Neuron (in vitro differentiated cells): ENCODE results near the gene PNPLA2.
A peak's percentile ranks its signal among the peaks of the same experiment; 100 is the strongest.

Experiments used
- H2AFZ ChIP-seq: one replicate; pipeline ENCODE4 v1.6.1; 2013; ENCODE audit warnings: low read depth, mild to moderate bottlenecking, inconsistent platforms, low read length, moderate library complexity
- H3K27me3 ChIP-seq: one replicate; pipeline ENCODE4 v1.6.1; 2013; ENCODE audit warnings: low read length; ENCODE audit not compliant: insufficient read depth
- H3K36me3 ChIP-seq: one replicate; pipeline ENCODE4 v1.6.1; 2013; ENCODE audit warnings: low read length; ENCODE audit not compliant: insufficient read depth
- H3K4me1 ChIP-seq: one replicate; pipeline ENCODE4 v1.6.1; 2013; ENCODE audit warnings: low read length; ENCODE audit not compliant: insufficient read depth
- H3K4me3 ChIP-seq: 2 replicates; pipeline ENCODE4 v1.5.1; 2013; ENCODE audit warnings: mild to moderate bottlenecking, low read length, moderate library complexity
- H3K9me3 ChIP-seq: one replicate; pipeline ENCODE4 v1.6.1; 2013; ENCODE audit warnings: low read length

PNPLA2 gene

GRCh38 chr11:848380-848931 lies 29.7 kb downstream of the PNPLA2 start:
- Histone ChIP-seq H3K27me3 (no peaks in the 10 kb centered on the region), H2AFZ (no peak overlapping the region), H3K4me1 (peaks cover 54% of the 10 kb centered on the region), H3K9me3 (no peaks in the 10 kb centered on the region), H3K36me3 (no peaks in the 10 kb centered on the region), H3K4me3 (no peak overlapping the region)

GRCh38 chr11:849104-849824 lies 30.6 kb downstream of the PNPLA2 start:
- H2AFZ ChIP-seq: no peak overlapping the region
- no peaks in the 10 kb centered on the region for H3K27me3 ChIP-seq
- peaks cover 54% of the 10 kb centered on the region for H3K4me1 ChIP-seq
- no peaks in the 10 kb centered on the region for H3K9me3 ChIP-seq
- peak overlapping the region; percentile 64 for H3K4me3 ChIP-seq
- no peaks in the 10 kb centered on the region for H3K36me3 ChIP-seq

GRCh38 chr11:849951-850774 lies 31.4 kb downstream of the PNPLA2 start:
- H3K4me3 ChIP-seq: peak overlapping the region; percentile 64
- no peaks in the 10 kb centered on the region for H3K36me3 ChIP-seq
- H3K4me1 ChIP-seq: peaks cover 54% of the 10 kb centered on the region
- H3K9me3 ChIP-seq: no peaks in the 10 kb centered on the region
- no peaks in the 10 kb centered on the region for H3K27me3 ChIP-seq
- no peak overlapping the region for H2AFZ ChIP-seq

GRCh38 chr11:850775-851763 lies 32.4 kb downstream of the PNPLA2 start:
- Histone ChIP-seq H3K36me3 (no peaks in the 10 kb centered on the region), H3K9me3 (no peaks in the 10 kb centered on the region), H3K27me3 (no peaks in the 10 kb centered on the region), H2AFZ (no peak overlapping the region), H3K4me1 (peaks cover 53% of the 10 kb centered on the region), H3K4me3 (peak overlapping the region; percentile 64)

GRCh38 chr11:852762-853161 lies 34.0 kb downstream of the PNPLA2 start:
- Histone ChIP-seq H3K9me3 (no peaks in the 10 kb centered on the region), H3K4me3 (no peak overlapping the region), H3K27me3 (no peaks in the 10 kb centered on the region), H2AFZ (no peak overlapping the region), H3K36me3 (no peaks in the 10 kb centered on the region), H3K4me1 (peaks cover 53% of the 10 kb centered on the region)

GRCh38 chr11:853682-854448 lies 35.2 kb downstream of the PNPLA2 start:
- Histone ChIP-seq H2AFZ (no peak overlapping the region), H3K9me3 (no peaks in the 10 kb centered on the region), H3K27me3 (no peaks in the 10 kb centered on the region), H3K36me3 (no peaks in the 10 kb centered on the region), H3K4me1 (peaks cover 47% of the 10 kb centered on the region), H3K4me3 (no peak overlapping the region)

GRCh38 chr11:854601-855329 lies 36.1 kb downstream of the PNPLA2 start:
- no peaks in the 10 kb centered on the region for H3K36me3 ChIP-seq
- H2AFZ ChIP-seq: no peak overlapping the region

GRCh38 chr11:855330-855674 lies 36.6 kb downstream of the PNPLA2 start:
- H3K4me3 ChIP-seq: no peak overlapping the region
- H3K27me3 ChIP-seq: no peaks in the 10 kb centered on the region
- no peaks in the 10 kb centered on the region for H3K9me3 ChIP-seq
- H2AFZ ChIP-seq: no peak overlapping the region
- peaks cover 42% of the 10 kb centered on the region for H3K4me1 ChIP-seq
- H3K36me3 ChIP-seq: no peaks in the 10 kb centered on the region

More at GRCh38 chr11:854601-855329, 36.1 kb downstream of the PNPLA2 start:
- Histone ChIP-seq H3K27me3 (no peaks in the 10 kb centered on the region), H3K4me1 (peaks cover 43% of the 10 kb centered on the region), H3K4me3 (no peak overlapping the region), H3K9me3 (no peaks in the 10 kb centered on the region)

- Histone ChIP-seq H3K4me1 (peaks cover 37% of the 10 kb centered on the region), H3K36me3 (no peaks in the 10 kb centered on the region), H2AFZ (no peak overlapping the region), H3K9me3 (no peaks in the 10 kb centered on the region), H3K4me3 (no peak overlapping the region), H3K27me3 (no peaks in the 10 kb centered on the region)
These were observed 37.1 kb downstream of the PNPLA2 start for GRCh38 chr11:855796-856195.

GRCh38 chr11:856397-856796 lies 37.7 kb downstream of the PNPLA2 start:
- Histone ChIP-seq H3K4me3 (no peak overlapping the region), H3K36me3 (no peaks in the 10 kb centered on the region), H2AFZ (no peak overlapping the region), H3K9me3 (no peaks in the 10 kb centered on the region), H3K27me3 (no peaks in the 10 kb centered on the region), H3K4me1 (peaks cover 31% of the 10 kb centered on the region)

- no peak overlapping the region for H3K4me3 ChIP-seq
- no peaks in the 10 kb centered on the region for H3K27me3 ChIP-seq
- H3K36me3 ChIP-seq: no peaks in the 10 kb centered on the region
- no peak overlapping the region for H2AFZ ChIP-seq
- H3K4me1 ChIP-seq: peaks cover 32% of the 10 kb centered on the region
- H3K9me3 ChIP-seq: no peaks in the 10 kb centered on the region
These were observed 39.5 kb downstream of the PNPLA2 start for GRCh38 chr11:858053-858761.
